Heart right ventricle (tissue), 16 donors: Measurements from ENCODE around the gene NRXN3. TPM values are rescaled to one million over a fixed set of nuclear protein-coding genes. Genes with fewer than 3 reads are reported as not detected.

ENCODE experiments used
- ATAC-seq, 8 donors: fragments of 200-7000 bp; cut with Tn5 transposase; one replicate each; pipeline ENCODE4 v1.9.1; 2020; ENCODE audit warnings: mild to moderate bottlenecking in 8 of 8, moderate library complexity in 8 of 8, moderate number of reproducible peaks in 1 of 8
- DNase-seq, 2 donors: peaks; one replicate each; pipeline ENCODE4 v3.0.0-alpha.2; 2020
- H3K27ac ChIP-seq, 10 donors: fragments of 200-600 bp; sonication (generic) in 2 of 10; one replicate each; pipeline versions ENCODE4 v1.5.0 to v1.8.0; 2020 to 2022; ENCODE audit warnings: mild to moderate bottlenecking in 3 of 10
- H3K27me3 ChIP-seq, 7 donors: fragments of 200-600 bp; one replicate each; pipeline ENCODE4 v1.8.0; 2021 to 2022; ENCODE audit warnings: mild to moderate bottlenecking in 2 of 7
- H3K36me3 ChIP-seq, 9 donors: fragments of 200-600 bp; sonication (generic) in 1 of 9; one replicate each; pipeline versions ENCODE4 v1.5.0 to v1.8.0; 2020 to 2022; ENCODE audit warnings: mild to moderate bottlenecking in 2 of 9
- H3K4me1 ChIP-seq, 9 donors: fragments of 200-600 bp; sonication (generic) in 1 of 9; one replicate each; pipeline versions ENCODE4 v1.5.0 to v1.8.0; 2020 to 2022; ENCODE audit warnings: mild to moderate bottlenecking in 4 of 9
- H3K4me3 ChIP-seq, 10 donors: fragments of 200-600 bp; sonication (generic) in 2 of 10; one replicate each; pipeline versions ENCODE4 v1.5.0 to v1.8.0; 2020 to 2022; ENCODE audit warnings: mild to moderate bottlenecking in 7 of 10, moderate library complexity in 2 of 10
- H3K9me3 ChIP-seq, 11 donors: fragments of 200-600 bp in 10 of 11; sonication (generic) in 2 of 11; one replicate each; pipeline versions ENCODE4 v1.5.0 to v1.8.0; 2013 to 2022; ENCODE audit warnings: mild to moderate bottlenecking in 2 of 11, control low read depth in 1 of 11, moderate library complexity in 1 of 11
- CTCF ChIP-seq, 9 donors: fragments of 200-600 bp; sonication (generic) in 2 of 9; IDR thresholded peaks; one replicate each; pipeline versions ENCODE4 v1.5.0 to v1.8.0; 2021 to 2022; ENCODE audit warnings: antibody characterized with exemption in 9 of 9, mild to moderate bottlenecking in 5 of 9, moderate library complexity in 1 of 9
- WGBS, 2 donors: extraction: QIAGEN DNeasy Blood & Tissue Kit; methylation state at CpG; one replicate each; pipeline ENCODE4 v1.1.7; 2013; ENCODE audit warnings: inconsistent platforms in 1 of 2; 5-methylcytosine and 5-hydroxymethylcytosine counted together
- intact Hi-C, 10 donors: fragments of 100-400 bp; cut with DNase I; formaldehyde crosslinking; loops; one replicate each; pipeline versions ENCODE4 v1.11.1 to v1.14.2; 2022
- polyA plus RNA-seq, 2 donors: library from polyadenylated mRNA; stranded (reverse); fragments of 200-250 nt; gene quantifications; one replicate each; pipeline ENCODE4 v1.2.3, GENCODE V29; 2013
- total RNA-seq, 10 donors: library from RNA; stranded (reverse); fragmentation: NEBNext Ultra II Directional in 3 of 10; extraction: Animal tissue kit (Norgen Biotek cat#: 25700) in 3 of 10; gene quantifications; one replicate each; pipeline versions ENCODE4 v1.2.1 to v1.2.4, GENCODE V29; 2021 to 2023
- donor health status: Arrhythmogenic right ventricular cardiomyopathy.
- donor health status: ischemic (EF 13 %, LVEDD 7.1; RV severe dilation, severe dysfunction).
- donor health status: healthy with polysubstance abuse.
- donor health status: DM: no; HTN: yes; CAD: no.
- donor health status: DM: no; HTN: no; CAD: no.
- donor health status: ischemic (EF 25% LVEDD 6.9; RV normal size, moderate dysfunction).
- donor health status: ischemic (EF 25% LVEDD 5.7; RV mildly dilated, moderate dysfunction).
- donor health status: healthy.
- donor health status: DM: yes; HTN: yes; CAD: no.
- donor health status: Ischemic cardiomyopathy.
- donor health status: ischemic (EF 35%, LVEDD 5.7; RV mildly dilated, moderate dysfunction).
- donor health status: nonischemic (EF 11% LVEDD 7.7; RV severe dilation, severe dysfunction).
- donor health status: DM: yes; HTN: yes; CAD: no.
- donor health status: PGD.
- donor health status: ischemic (EF 29% LVEDD 5.4; RV normal size, mild dysfunction).
- donor health status: nonischemic (EF 23%, LVEDD 6.1; RV moderate dilation, normal function).

NRXN3 gene
- total and polyA plus RNA-seq, 12 donors: 0.23 to 1.8 (median 0.87) TPM

DNA sequence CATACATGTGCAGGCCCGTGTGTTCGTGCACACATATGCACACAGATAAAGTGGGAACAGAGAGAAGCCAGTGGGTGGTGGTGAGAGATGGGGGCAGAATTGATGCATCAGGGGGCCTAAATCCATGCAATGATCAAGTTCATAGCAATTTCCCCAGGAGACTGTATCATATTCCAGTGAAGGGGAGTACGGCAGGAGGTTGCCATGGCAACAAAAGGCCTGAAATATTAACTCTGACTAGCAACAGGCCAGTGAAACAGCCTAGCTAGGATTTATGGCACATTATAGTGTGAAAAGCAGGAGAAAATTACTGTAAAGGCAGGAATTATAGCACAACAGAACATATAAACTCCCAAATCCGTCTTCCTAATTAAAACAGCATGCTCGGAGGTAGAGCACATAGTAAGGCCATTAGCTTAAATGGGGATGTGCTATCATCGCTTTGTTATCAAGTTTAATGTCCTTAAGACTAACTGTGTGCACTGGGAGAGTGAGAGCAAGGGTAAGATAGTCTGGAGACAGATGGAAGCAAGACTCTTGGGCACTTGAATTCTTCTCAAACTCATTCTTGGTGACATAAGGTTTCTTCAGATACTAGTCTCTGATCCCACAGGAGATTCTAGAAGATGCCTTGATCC is 1234.8 kb downstream of the NRXN3 start:
- intact Hi-C loops: no loop called here
- TF ChIP-seq CTCF (IDR thresholded peaks at IDR 0.05): no peak
- no peak overlapping the region for H3K4me3 ChIP-seq
- no peaks in the 10 kb centered on the region for H3K9me3 ChIP-seq
- H3K27ac ChIP-seq: no peak overlapping the region
- no peak for ATAC-seq
- WGBS, 2 donors: 72 to 75% methylated on average over 6 of the region's 6 CpGs
- no peaks in the 10 kb centered on the region for H3K4me1 ChIP-seq
- DNase-seq: no peak
- H3K36me3 ChIP-seq: no peaks in the 10 kb centered on the region
- H3K27me3 ChIP-seq: no peaks in the 10 kb centered on the region

GRCh38 chr14:79405512-79405910 is 1235.3 kb downstream of the NRXN3 start:
- H3K36me3 ChIP-seq: no peaks in the 10 kb centered on the region
- 72 to 73% methylated on average over 2 of the region's 2 CpGs for WGBS, 2 donors
- no peaks in the 10 kb centered on the region for H3K4me1 ChIP-seq
- ATAC-seq (no peak), DNase-seq (no peak)
- H3K4me3 ChIP-seq: no peak overlapping the region
- H3K27me3 ChIP-seq: no peaks in the 10 kb centered on the region
- H3K27ac ChIP-seq: no peak overlapping the region
- TF ChIP-seq CTCF (IDR thresholded peaks at IDR 0.05): no peak
- no peaks in the 10 kb centered on the region for H3K9me3 ChIP-seq
- intact Hi-C loops: no loop called here

- ATAC-seq (no peak), DNase-seq (no peak)
- Histone ChIP-seq H3K27ac (no peak overlapping the region), H3K4me3 (no peak overlapping the region), H3K9me3 (no peaks in the 10 kb centered on the region), H3K36me3 (no peaks in the 10 kb centered on the region), H3K4me1 (no peaks in the 10 kb centered on the region), H3K27me3 (no peaks in the 10 kb centered on the region)
- intact Hi-C loops: no loop called here
- WGBS, 2 donors: 56 to 84% methylated on average over 2 of the region's 2 CpGs
- TF ChIP-seq CTCF (IDR thresholded peaks at IDR 0.05): no peak
Measured at GRCh38 chr14:79407572-79407971, 1237.4 kb downstream of the NRXN3 start.

GRCh38 chr14:79408696-79409095 is 1238.5 kb downstream of the NRXN3 start:
- 87 to 93% methylated on average over 1 of the region's 1 CpG for WGBS, 2 donors
- Histone ChIP-seq H3K36me3 (no peaks in the 10 kb centered on the region), H3K27me3 (no peaks in the 10 kb centered on the region), H3K27ac (no peak overlapping the region), H3K4me3 (no peak overlapping the region), H3K4me1 (no peaks in the 10 kb centered on the region), H3K9me3 (no peaks in the 10 kb centered on the region)
- intact Hi-C loops: no loop called here
- ATAC-seq: no peak
- no peak for TF ChIP-seq CTCF (IDR thresholded peaks at IDR 0.05)
- DNase-seq: no peak
